T-helper 9 cell (primary cell): Measurements from ENCODE around the gene MORN1.
A peak's percentile ranks its signal among the peaks of the same experiment; 100 is the strongest.

Source experiments
- DNase-seq: peaks from one replicate; pipeline ENCODE4 v3.0.0-alpha.2; 2020

Gene MORN1

GRCh38 chr1:2317230-2318065, 73.9 kb downstream of the MORN1 start:
- DNase-seq, result no peak

- no peak for DNase-seq
Measured at GRCh38 chr1:2316451-2316961, 74.8 kb downstream of the MORN1 start.

- no peak for DNase-seq
Measured at GRCh38 chr1:2315674-2316450, 75.5 kb downstream of the MORN1 start.

- peak; percentile 62 for DNase-seq
Measured at GRCh38 chr1:2314803-2315673, 76.3 kb downstream of the MORN1 start.

DNA sequence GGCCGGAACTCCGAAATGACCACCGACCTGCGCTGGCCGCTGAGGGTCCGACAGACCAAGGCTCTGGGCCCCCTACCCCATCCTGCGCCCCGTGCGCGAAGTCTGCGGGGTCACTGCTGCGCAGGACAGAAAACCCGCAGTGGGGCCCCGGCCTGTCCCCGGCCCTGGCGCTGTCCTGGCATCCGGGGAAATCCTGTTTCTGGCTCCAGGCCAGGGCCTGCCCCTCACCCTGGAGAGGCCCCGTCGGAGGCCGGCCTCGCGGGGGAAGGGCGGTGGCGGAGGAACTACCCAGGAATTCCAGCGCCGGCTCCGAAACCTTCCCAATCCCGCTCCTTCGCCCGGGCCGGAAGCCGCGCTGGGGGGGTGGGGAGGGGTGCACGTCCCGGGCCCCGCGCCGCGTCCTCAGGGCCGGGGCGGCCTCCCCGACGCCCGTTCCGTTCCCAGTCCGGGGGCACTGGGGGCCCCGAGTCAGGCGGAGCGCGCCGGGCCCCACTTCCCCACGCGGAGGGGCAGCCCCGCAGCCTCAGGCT, 77.0 kb downstream of the MORN1 start:
- no peak for DNase-seq

DNA sequence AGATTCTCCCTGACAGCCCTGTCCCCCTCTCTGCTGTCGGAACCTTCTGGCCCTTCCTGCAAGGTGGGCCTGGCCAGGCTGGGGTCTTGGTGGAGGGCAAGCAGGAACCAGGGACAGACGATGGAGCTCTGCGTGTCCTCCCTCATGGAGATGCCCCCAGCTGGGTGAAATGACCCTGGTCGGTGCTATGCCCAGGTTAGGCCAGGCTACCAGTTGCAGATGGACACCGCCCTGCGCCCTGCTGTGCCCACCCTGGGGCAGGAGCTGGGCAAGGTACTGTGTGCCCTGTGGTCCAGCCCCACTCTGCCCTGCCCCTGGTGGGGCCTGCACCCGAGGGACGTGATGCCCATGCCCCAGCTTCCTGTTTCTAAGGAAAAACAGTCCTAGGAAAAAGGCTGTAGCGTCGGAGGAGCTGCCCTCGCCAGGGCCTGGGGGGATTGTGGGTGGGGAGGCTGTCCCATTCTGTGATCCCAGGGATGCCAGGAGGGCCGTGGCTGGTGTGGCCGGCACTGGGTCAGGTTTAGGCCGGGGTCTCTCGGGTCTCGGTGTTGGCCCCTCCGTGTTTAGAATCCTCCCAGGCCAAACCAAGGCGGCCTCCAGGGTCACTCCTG, 77.6 kb downstream of the MORN1 start:
- DNase-seq, result no peak

DNA sequence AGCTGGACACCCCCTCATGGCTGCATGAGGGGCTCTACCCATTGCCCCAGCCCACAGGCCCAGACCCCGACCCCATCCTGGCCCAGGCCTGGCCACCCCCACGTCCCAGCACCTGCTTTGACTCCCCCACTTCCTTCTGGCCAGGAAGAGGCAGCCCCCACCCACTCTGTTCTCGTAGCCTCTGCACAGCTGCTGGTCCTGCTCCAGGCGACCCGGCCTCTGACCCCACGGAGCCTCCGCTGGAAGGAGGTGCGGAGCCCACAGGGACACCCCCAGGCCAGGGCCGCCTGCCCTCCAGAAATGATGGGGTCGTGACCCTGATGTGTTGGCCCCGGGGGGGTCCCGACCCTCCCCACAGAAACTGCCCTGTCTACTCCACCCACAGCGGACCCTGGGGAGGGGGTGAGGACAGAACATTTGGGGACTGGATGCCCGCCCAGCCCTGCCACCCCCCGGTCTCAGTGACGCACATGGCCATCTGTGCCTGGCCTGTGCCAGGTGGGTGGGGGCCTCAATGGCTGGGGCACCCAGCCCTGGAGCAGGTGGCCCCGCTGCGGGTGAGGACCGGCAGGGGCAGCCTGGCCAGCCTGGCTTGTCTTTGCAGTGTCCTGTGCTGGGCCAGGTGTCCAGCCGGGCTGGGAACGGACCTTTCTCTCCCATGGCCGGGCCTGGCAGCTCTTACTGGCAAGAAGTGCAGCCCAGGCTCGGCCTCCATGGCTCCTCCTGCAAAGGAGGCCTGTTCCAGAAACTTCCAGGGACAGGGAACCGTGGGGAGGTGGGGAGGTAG, 78.6 kb downstream of the MORN1 start:
- no peak for DNase-seq

DNA sequence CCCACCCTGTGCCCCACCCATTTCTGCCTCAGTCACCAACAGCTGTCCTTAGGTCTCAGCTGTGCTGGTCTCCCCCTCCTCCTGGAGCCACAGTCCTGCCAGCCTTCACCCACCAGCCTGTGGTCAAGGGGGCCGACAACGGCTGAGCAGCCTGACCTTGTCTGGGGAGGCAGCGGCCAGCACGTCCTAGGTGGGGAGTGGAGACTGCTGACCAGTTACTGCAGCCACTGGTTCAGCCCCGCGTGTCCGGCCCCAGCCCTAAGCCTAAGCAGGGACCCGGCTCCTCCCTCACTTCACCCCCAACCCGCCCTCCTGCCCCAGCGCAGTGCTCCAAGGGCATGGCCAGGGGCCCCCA, 79.2 kb downstream of the MORN1 start:
- no peak for DNase-seq

GRCh38 chr1:2311184-2312032, 79.9 kb downstream of the MORN1 start:
- peak; percentile 52 for DNase-seq

- no peak for DNase-seq
Measured at GRCh38 chr1:2310332-2311183, 80.8 kb downstream of the MORN1 start.

- DNase-seq, result no peak
Measured at GRCh38 chr1:2308844-2309243, 82.5 kb downstream of the MORN1 start.

DNA sequence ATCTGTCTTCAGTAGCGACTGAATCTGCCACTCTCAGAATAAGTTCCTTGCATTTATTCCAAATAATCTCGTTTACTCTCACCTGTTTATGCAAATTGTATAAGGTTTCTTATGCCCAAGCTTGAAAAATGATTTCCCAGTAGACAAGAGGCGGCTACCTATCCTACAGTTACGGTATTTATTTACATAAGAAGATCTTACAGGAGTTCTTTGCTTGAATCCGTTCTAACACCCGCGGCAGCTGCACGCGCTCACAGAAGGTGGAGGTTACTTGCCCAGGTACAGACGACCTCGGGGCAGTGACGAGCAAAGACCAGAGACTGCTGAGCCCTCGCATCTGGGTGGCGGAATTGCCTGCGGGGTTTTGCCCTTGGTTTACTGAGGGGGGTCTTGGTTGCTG, 83.4 kb downstream of the MORN1 start:
- DNase-seq, result no peak

- DNase-seq, result no peak
Measured at GRCh38 chr1:2307064-2307605, 84.2 kb downstream of the MORN1 start.

- DNase-seq, result no peak
Measured at GRCh38 chr1:2306151-2306978, 85.0 kb downstream of the MORN1 start.

DNA sequence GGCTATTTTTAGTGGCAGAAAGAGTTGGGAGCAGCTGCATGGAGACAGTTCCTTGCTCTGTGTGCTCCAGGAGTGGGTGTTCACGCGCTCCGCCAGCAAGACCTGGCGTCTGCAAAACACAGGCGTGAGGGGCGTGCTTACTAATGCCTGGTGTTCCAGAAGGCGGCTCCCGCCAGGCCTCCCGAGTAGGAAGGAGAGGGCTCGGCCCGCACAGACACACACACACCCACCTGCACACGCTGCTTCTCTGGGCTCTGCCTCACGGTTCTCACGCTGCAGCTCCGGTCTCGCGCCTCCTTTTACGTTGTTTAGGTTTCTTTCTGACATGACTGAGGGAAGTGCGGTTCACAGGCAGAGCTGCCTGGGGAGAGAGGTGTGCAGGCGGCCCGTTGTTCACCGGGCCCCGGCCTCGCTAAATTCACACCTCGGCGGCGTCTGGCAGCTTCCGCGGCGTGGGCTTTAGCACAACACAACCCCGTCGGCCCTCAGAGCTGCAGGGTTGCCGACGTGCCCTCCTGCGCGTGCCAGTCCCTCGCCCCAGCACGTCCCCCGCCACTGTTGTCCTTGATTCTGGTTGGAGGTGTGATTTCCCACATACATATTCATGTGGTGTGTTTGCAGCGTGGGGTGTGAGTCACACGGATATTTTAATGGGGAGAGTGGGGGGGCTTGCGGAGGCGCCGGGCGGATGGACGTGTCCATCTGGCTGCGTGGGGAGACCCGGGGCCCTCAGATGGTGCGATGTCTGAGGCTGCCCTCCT, 86.3 kb downstream of the MORN1 start:
- DNase-seq, result no peak

DNA sequence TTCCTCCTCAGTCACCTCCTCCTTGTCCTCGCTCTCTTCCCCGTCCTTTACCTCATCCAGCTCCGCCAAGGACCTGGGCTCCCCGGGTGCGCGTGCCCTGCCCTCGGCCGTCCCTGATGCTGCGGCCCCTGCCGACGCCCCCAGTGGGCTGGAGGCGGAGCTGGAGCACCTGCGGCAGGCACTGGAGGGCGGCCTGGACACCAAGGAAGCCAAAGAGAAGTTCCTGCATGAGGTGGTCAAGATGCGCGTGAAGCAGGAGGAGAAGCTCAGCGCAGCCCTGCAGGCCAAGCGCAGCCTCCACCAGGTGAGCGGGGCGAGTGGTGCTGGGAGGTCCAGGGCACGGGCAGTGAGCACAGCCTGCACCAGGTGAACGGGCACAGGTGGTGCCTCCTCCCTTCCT, 87.1 kb downstream of the MORN1 start:
- DNase-seq, result no peak

DNA sequence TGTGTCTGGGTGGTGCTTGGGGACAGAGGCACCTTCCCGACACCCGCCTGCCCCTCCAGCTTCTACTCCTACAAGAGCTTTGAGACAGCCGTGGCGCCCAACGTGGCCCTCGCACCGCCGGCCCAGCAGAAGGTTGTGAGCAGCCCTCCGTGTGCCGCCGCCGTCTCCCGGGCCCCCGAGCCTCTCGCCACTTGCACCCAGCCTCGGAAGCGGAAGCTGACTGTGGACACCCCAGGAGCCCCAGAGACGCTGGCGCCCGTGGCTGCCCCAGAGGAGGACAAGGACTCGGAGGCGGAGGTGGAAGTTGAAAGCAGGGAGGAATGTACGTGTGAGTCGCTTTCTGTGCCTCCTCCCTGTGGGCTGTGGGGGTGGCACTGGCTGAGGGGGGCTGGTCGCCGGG, 87.6 kb downstream of the MORN1 start:
- no peak for DNase-seq
